ENCODE results near the gene PTPRD.

The PTPRD gene

GRCh38 chr9:9730174-9730573, 882.6 kb downstream of the PTPRD start:
- no peak for DNase-seq

- DNase-seq: no peak
Observed at GRCh38 chr9:9729082-9729481, 883.7 kb downstream of the PTPRD start.

GRCh38 chr9:9719373-9720112, 893.3 kb downstream of the PTPRD start:
- DNase-seq: no peak

GRCh38 chr9:9718691-9719090, 894.1 kb downstream of the PTPRD start:
- DNase-seq: no peak

- DNase-seq: no peak
Observed at GRCh38 chr9:9679433-9679832, 933.4 kb downstream of the PTPRD start.

GRCh38 chr9:9674461-9674860, 938.3 kb downstream of the PTPRD start:
- no peak for DNase-seq

GRCh38 chr9:9670454-9670853, 942.3 kb downstream of the PTPRD start:
- DNase-seq: no peak

- no peak for DNase-seq
Observed at GRCh38 chr9:9645006-9645405, 967.8 kb downstream of the PTPRD start.

- no peak for DNase-seq
Observed at GRCh38 chr9:9631284-9631683, 981.5 kb downstream of the PTPRD start.

GRCh38 chr9:9625248-9625647, 987.6 kb downstream of the PTPRD start:
- no peak for DNase-seq

- DNase-seq: no peak
Observed at GRCh38 chr9:9623506-9623905, 989.3 kb downstream of the PTPRD start.

- DNase-seq: no peak
Observed at GRCh38 chr9:9621355-9621940, 991.4 kb downstream of the PTPRD start.

GRCh38 chr9:9620736-9621135, 992.1 kb downstream of the PTPRD start:
- no peak for DNase-seq

- DNase-seq: no peak
Observed at GRCh38 chr9:9615086-9615485, 997.7 kb downstream of the PTPRD start.

GRCh38 chr9:9614607-9615006, 998.2 kb downstream of the PTPRD start:
- no peak for DNase-seq

GRCh38 chr9:9612755-9613154, 1000.0 kb downstream of the PTPRD start:
- no peak for DNase-seq

GRCh38 chr9:9612270-9612669, 1000.5 kb downstream of the PTPRD start:
- DNase-seq: no peak

- no peak for DNase-seq
Observed at GRCh38 chr9:9605681-9606080, 1007.1 kb downstream of the PTPRD start.

- no peak for DNase-seq
Observed at GRCh38 chr9:9603345-9603744, 1009.5 kb downstream of the PTPRD start.

GRCh38 chr9:9598723-9599122, 1014.1 kb downstream of the PTPRD start:
- no peak for DNase-seq

- no peak for DNase-seq
Observed at GRCh38 chr9:9592104-9592503, 1020.7 kb downstream of the PTPRD start.

GRCh38 chr9:9585920-9586319, 1026.9 kb downstream of the PTPRD start:
- no peak for DNase-seq

GRCh38 chr9:9574080-9574479, 1038.7 kb downstream of the PTPRD start:
- no peak for DNase-seq

- DNase-seq: no peak
Observed at GRCh38 chr9:9565700-9566099, 1047.1 kb downstream of the PTPRD start.

GRCh38 chr9:9563817-9564216, 1049.0 kb downstream of the PTPRD start:
- DNase-seq: no peak
